ENCODE results near the gene POMC.
A peak's percentile ranks its signal among the peaks of the same experiment; 100 is the strongest.
"Not testable (repeated sequence)": the region's sequence is repeated elsewhere in the genome, so short reads cannot be mapped to it uniquely, and the experiment has no call there.

POMC gene

GRCh38 chr2:25141120-25141519 lies 27.3 kb downstream of the POMC start:
- no peak overlapping the region for H3K4me3 ChIP-seq (ENCODE audit: low read depth, low read length)
- TF ChIP-seq CTCF (IDR thresholded peaks at IDR 0.05; ENCODE audit: low read depth, low read length, missing control alignments) = no peak
- no peak for DNase-seq (ENCODE audit: low read depth)

GRCh38 chr2:25140535-25140934 lies 27.8 kb downstream of the POMC start:
- H3K4me3 ChIP-seq (ENCODE audit: low read depth, low read length); DNase-seq (ENCODE audit: low read depth): not testable (repeated sequence)

- no peak for TF ChIP-seq CTCF (IDR thresholded peaks at IDR 0.05; ENCODE audit: low read depth, low read length, missing control alignments)
- DNase-seq (ENCODE audit: low read depth) = no peak
- H3K4me3 ChIP-seq (ENCODE audit: low read depth, low read length) = no peak overlapping the region
Observed at GRCh38 chr2:25132693-25133092, 35.7 kb downstream of the POMC start.

- DNase-seq (ENCODE audit: low read depth) = no peak
- no peak for TF ChIP-seq CTCF (IDR thresholded peaks at IDR 0.05; ENCODE audit: low read depth, low read length, missing control alignments)
- no peak overlapping the region for H3K4me3 ChIP-seq (ENCODE audit: low read depth, low read length)
Observed at GRCh38 chr2:25132299-25132635, 36.1 kb downstream of the POMC start.

GRCh38 chr2:25131567-25132298 lies 36.6 kb downstream of the POMC start:
- no peak for DNase-seq (ENCODE audit: low read depth)

GRCh38 chr2:25131253-25131566 lies 37.2 kb downstream of the POMC start:
- H3K4me3 ChIP-seq (ENCODE audit: low read depth, low read length) = no peak overlapping the region
- TF ChIP-seq CTCF (IDR thresholded peaks at IDR 0.05; ENCODE audit: low read depth, low read length, missing control alignments) = no peak
- DNase-seq (ENCODE audit: low read depth) = no peak

More at GRCh38 chr2:25131567-25132298, 36.6 kb downstream of the POMC start:
- no peak for TF ChIP-seq CTCF (IDR thresholded peaks at IDR 0.05; ENCODE audit: low read depth, low read length, missing control alignments)
- H3K4me3 ChIP-seq (ENCODE audit: low read depth, low read length) = no peak overlapping the region

GRCh38 chr2:25129901-25130520 lies 38.4 kb downstream of the POMC start:
- DNase-seq (ENCODE audit: low read depth) = no peak
- no peak overlapping the region for H3K4me3 ChIP-seq (ENCODE audit: low read depth, low read length)
- TF ChIP-seq CTCF (IDR thresholded peaks at IDR 0.05; ENCODE audit: low read depth, low read length, missing control alignments) = peak; percentile 8
